NCI-H187 treated with DMSO at 0.1 percent for 48 hours (cell line): ENCODE results near the gene ZXDA.
"Not testable (repeated sequence)": the region's sequence is repeated elsewhere in the genome, so short reads cannot be mapped to it uniquely, and the experiment has no call there.

Experiments used
- DNase-seq: peaks from one replicate; lab custom pipeline; 2025; lab: John Stamatoyannopoulos, UW

Gene ZXDA, protein sequence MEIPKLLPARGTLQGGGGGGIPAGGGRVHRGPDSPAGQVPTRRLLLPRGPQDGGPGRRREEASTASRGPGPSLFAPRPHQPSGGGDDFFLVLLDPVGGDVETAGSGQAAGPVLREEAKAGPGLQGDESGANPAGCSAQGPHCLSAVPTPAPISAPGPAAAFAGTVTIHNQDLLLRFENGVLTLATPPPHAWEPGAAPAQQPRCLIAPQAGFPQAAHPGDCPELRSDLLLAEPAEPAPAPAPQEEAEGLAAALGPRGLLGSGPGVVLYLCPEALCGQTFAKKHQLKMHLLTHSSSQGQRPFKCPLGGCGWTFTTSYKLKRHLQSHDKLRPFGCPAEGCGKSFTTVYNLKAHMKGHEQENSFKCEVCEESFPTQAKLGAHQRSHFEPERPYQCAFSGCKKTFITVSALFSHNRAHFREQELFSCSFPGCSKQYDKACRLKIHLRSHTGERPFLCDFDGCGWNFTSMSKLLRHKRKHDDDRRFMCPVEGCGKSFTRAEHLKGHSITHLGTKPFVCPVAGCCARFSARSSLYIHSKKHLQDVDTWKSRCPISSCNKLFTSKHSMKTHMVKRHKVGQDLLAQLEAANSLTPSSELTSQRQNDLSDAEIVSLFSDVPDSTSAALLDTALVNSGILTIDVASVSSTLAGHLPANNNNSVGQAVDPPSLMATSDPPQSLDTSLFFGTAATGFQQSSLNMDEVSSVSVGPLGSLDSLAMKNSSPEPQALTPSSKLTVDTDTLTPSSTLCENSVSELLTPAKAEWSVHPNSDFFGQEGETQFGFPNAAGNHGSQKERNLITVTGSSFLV

DNA sequence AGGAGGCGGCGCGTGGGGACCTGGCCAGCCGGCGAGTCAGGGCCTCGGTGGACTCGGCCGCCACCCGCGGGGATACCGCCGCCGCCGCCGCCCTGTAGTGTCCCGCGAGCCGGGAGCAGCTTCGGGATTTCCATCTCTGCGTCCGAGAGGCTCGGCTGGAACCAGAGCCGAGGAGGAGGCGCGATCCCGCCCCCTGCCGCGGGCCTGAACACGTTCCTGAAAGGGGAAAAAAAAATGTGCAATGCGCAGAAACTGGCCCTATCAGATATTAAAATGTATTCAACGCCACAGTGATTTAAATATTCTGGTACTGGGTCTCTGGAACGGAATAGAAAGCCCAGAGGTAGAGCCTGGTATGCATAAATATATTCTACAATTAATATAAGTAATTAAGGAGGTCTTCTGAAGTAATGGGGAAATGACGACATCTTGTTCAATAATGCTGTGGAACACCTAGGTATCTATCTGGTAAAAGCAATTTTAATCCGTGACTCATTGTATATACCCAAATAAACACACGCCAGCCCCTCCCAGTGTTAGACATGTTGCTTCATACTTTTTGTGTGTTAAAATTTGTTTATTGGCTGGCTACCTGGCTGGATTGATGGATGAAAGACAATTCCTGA is at the start of gene ZXDA:
Gene ZXDA, minus strand, starts transcription at position 172 of the 626 bp plus-strand sequence. Its CDS starts 38 bp downstream, at position 134.
- DNase-seq = not testable (repeated sequence)

DNA sequence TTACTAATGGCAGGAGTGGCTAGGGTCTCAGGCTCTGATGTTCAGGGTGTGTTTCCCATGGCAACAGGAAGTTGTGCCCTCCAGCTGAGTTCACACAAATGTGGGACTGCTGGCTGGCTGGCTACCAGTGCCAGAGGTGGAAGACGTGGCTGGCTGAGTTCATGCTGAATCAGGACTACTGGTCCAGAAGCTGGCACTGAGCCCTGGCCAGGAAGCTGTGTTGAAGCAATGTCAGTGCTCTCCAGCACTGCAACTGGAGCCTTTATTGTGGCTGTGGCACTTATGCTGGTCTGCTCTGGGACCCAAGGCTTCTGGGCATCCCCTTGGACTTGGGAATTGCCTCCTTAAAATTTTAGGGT is 42.0 kb upstream of the ZXDA start:
- DNase-seq = no peak

DNA sequence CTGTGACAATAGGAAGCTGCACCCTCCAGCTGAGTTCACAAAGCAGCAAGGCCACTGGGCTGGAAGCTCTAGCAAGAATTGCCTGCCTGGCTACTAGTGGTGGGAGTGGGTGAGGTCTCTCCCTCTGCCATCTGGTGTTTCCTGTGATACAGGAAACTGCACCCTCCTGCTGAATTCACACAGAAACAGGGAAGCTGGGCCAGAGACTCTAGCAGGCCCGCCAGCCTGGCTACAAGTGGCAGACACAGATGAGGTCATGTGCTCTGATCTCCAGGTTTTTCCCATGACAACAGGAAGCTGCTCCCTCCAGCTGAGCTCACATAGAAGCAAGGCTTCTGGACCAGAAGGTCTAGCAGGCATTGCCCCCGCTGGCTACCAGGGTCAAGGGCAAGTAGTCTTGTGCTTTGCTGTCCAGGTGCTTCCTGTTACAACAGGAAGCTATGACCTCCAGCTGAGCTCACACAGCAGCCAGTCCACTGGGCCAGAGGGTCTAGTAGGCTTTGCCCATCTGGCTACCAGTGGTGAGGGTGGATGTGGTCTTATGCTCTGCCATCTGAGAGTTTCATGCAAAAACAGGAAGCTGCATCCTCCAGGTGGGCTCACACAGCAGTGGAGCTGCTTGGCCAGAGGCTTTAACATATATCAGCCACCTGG is 41.5 kb upstream of the ZXDA start:
- DNase-seq = no peak

DNA sequence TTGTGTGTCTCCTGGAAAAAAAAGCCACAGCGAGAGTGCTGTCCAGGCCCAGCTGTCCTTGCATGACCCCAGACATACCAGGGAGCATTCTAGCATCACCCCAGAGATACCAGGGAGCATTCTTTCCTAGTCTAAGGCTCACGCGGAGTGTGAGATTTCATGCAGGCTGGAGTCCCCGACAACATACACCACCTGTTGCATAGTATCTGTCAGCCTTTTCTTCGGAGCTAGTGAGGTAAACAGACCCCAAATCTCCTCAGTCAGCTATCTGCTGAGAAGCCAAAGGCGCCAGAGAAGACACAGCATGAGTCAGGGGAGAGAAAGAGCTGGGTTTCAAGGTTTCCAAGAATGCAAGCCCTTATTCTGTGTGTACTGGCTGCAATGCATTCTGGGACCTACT is 23.1 kb upstream of the ZXDA start:
- DNase-seq = no peak

DNA sequence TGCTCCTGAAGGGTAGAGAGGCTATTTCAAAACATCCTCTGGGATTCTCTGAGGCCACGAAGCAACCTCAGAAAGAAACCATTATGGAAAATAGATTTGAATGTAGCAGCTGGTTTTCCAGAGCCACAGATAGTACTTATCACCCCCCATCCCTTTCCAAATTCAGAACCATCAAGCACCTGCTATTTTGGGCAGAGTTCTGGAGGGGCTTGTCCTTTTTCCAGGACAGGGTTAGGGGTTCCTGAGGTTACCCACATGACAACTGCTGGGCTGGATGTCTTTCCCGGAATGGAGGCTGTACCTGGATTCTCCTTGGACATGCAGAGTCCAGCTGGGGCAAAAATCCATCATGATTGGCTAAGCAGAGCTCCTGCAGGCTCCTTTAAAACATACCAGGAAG is 22.0 kb upstream of the ZXDA start:
- DNase-seq = no peak

DNA sequence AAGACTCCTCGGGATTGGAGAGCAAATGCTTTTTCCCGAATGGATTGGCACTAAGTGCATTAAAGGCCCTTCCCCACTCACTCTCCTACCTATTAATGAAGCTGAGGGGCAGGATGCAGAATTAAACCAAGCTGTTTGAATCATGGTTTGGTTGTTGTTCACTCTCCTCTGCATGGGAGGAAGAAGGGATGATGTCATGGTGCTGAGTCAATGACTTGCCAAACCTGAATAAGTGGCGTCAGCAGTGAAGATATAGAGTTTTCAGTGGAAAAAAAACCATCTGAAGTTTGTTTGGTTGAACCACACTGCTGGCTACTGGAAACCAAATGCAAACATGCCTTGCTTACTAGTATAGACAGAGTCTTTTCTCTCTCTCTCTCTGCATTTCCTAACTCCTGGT is 19.8 kb upstream of the ZXDA start:
- DNase-seq = no peak

DNA sequence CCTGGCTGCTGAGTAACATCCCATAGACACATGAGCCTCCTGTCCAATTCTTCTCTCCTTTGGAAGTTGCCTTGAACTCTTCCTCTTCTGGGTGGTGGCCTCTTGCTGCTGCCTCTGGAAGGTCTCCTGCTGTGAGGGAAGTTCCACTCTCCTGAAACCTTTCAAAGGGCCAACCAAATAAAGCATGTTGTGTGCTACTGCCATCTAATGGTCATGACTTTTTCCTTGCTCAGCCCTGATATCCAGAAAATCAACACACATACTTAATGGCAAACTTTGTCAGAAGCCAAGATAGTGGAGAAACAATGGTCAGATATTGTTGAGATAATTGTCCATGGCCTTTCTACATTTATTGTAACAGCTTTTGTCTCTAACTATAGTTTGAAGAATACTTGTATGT is 19.1 kb upstream of the ZXDA start:
- no peak for DNase-seq

DNA sequence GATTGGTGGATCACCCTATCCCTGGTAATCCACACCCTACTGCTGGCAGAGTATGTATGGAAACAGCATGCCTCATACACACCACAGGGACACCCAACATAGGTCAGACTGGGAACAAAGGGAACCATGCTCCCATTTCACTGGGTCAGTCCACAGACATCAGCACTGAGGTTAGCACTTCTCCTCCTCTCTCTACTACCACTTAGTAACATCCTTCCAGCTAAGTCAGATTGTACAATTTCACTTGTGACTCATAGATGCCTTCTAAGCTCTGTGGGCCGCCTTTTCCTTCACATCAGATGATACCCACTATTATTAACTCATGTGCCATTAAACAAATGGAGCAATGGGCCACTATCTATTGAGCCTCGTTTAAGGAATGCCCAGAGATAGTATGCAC is 15.5 kb upstream of the ZXDA start:
- DNase-seq = no peak

DNA sequence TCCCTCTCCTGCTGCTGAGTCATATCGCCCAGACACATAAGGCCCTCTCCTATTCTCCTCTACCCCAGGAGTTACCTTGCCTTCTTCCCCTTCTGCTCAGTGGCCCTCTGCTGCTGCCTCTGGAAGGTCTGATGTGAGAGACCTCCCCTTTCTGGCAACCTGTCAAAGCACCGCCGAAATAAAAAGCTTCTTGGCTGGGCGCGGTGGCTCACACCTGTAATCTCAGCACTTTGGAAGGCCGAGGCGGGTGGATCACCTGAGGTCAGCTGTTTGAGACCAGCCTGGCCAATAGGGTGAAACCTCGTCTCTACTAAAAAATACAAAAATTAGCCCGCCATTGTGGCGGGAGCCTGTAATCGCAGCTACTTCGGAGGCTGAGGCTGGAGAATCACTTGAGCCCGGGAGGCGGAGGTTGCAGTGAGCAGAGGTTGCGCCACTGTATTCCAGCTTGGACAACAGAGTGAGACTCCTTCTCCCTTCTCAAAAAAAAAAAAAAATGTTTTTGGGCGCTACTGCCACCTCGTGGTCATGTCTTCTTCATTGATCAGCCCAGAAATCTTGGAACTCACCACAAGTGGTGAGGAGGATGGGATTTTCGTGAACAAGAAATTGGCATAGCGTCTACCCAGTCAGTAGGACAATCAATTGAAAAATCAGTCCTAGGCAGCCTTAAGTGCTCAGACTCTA is 8.6 kb upstream of the ZXDA start:
- no peak for DNase-seq

DNA sequence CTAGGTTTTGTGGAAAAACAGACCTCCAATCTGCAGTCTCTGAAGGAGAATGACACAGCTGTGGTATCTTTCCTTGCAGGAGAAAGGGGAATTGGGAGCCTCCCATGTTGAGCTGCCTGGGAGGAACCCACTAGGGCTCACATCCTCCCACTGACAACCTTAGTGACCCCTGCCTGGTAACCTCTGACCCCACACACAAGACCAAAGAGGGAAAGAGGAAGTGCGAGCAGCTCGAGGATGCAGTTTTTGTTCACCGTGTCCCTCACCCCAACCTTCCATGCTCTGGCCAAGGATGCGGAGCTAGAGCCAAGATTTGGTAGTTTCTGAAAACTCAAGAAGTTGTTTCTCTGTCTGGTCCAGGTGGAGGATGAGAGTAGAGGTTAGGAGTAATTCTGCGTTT is 5.4 kb upstream of the ZXDA start:
- DNase-seq = no peak

DNA sequence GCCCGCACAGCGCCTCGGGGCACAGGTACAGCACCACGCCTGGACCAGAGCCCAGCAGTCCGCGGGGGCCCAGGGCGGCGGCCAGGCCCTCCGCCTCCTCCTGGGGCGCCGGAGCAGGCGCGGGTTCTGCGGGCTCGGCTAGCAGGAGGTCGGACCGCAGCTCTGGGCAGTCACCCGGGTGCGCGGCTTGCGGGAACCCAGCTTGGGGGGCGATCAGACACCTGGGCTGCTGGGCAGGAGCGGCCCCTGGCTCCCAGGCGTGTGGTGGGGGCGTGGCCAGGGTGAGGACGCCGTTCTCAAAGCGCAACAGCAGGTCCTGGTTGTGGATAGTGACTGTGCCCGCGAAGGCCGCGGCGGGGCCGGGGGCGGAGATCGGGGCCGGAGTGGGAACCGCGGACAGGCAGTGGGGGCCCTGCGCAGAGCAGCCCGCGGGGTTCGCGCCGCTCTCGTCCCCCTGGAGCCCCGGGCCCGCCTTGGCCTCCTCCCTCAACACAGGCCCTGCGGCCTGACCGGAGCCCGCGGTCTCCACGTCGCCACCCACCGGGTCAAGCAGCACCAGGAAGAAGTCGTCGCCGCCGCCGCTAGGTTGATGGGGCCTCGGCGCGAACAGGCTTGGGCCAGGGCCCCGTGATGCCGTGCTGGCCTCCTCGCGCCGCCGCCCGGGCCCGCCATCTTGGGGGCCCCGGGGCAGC is 517 bp downstream of the ZXDA start:
- not testable (repeated sequence) for DNase-seq

DNA sequence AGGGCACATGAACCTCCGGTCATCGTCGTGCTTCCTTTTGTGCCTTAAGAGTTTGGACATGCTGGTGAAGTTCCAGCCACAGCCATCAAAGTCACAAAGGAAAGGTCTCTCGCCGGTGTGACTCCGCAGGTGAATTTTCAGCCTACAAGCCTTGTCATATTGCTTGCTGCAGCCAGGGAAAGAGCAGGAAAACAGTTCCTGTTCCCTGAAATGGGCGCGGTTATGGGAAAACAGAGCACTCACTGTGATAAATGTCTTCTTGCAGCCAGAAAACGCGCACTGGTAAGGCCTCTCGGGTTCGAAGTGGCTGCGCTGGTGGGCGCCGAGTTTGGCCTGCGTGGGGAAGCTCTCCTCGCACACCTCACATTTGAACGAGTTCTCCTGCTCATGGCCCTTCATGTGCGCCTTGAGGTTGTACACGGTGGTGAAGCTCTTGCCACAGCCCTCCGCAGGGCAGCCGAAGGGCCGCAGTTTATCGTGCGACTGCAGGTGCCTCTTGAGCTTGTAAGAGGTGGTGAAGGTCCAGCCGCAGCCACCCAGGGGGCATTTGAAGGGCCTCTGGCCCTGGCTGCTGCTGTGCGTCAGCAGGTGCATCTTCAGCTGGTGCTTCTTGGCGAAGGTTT is 1.2 kb downstream of the ZXDA start:
- DNase-seq = not testable (repeated sequence)

DNA sequence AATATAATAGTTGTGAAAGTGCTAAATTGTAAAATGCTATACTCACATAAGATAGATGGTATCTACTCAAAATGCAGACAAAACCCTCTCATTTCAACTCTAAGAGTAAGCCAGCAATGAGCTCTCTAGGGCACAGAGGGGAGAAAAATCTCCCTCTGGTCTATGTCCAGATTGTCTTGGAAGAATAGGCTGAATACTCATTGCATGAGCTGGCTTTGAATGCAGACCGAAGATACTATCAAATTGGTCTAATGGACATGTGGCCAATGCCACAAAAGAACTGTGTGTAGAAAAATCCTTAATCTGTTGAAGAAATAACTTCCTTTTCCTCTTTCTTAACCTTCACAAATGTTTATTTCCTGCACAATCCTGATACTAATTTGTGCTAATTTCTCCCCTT is 3.5 kb downstream of the ZXDA start:
- DNase-seq = no peak

DNA sequence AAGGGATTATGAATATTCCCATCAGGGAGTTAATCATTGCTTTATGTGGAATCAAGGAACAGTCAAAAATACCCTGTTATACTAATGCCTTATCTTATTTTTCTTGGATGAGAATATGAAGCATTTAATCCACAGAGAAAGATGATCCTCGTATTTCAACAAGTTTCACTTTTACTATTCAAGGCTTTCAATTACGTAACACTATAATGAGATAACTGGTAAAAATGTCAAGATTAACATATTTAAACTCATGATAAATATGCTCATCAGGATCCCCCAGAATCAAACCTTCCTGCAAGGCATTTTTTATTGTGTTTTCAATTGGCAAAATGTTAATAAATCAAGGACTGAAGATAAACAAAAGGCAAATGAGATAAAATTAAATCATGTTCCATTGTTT is 5.1 kb downstream of the ZXDA start:
- no peak for DNase-seq

DNA sequence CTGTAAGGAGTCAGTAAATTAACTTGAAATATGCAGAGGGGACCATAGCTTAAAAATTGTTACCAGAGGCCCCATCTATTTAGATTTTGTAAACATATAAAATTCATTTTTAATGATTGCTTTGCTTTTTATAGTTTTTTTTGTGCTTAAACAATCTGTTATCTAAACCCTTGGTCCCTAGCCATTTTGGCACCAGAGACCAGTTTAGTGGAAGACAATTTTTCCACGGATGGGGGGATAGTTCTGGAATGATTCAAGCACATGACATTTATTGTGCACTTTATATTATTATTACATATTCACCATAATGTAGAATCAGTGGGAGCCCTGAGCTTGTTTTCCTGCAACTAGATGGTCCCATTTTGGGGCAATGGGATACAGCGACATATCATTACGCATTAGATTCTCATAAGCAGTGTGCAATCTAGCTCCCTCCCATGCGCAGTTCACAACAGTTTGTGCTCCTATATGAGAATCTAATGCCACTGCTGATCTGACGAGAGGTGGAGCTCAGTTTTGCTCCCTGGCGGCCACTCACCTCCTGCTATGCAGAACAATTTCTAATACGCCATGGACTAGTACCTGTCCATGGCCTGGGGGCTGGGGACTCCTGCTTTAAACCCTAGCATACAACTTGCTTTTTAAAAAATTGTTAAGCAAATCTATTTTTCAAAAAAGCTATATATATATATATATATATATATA is 5.9 kb downstream of the ZXDA start:
- no peak for DNase-seq

DNA sequence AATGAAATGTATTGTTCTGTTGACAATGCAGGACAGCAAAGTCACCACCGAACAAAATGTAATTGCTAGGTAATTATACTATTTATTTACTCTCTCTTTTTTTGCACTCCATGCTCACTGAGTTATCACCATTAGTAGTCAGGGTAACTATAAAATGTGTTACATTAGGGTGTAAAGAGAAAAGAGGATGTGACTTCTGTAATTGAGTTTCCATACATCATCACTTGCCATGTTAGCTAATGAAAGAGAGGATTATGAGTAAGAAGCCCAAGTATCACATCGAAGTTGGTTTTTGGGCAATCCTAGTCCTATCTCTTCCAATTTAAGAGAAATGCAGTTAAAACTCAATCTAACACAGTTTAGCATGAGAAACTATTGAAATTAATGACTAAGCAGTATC is 7.6 kb downstream of the ZXDA start:
- DNase-seq = no peak

DNA sequence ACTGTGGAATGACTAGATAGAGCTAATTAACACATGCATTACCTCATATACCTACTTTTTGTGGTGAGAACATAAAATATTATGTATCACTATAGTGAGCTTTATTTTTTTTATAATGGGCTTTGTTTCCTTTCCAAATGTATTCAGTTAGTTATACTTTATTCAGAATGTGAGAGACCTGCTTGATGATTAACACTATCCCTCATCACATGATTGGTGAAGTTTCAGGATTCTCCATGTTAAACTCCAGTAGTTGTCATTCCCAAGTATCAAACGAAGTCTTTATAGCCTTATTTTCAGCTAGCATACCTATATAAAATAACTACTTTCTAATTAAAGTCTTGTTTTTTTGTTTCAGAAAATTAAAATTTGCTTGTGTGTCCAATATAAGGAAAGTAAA is 8.8 kb downstream of the ZXDA start:
- DNase-seq = no peak

DNA sequence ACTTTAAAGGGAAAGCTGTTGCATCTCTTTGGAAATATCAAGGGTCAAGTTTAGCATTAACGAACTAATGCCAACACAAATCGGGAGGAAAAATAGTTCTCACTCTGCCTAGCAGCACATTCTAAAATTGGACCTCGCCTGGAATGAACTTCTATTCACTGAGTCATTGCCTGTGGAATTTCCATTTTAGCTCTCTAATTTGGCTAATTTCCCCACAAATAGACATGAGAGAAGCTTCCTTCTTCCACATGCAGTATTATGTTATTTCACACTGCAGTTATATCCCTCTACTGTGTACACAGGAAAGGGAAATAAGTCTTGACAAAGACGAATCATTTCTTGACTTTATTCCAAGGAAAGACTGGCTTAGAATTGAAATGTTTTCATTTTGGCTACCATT is 9.3 kb downstream of the ZXDA start:
- DNase-seq = no peak

DNA sequence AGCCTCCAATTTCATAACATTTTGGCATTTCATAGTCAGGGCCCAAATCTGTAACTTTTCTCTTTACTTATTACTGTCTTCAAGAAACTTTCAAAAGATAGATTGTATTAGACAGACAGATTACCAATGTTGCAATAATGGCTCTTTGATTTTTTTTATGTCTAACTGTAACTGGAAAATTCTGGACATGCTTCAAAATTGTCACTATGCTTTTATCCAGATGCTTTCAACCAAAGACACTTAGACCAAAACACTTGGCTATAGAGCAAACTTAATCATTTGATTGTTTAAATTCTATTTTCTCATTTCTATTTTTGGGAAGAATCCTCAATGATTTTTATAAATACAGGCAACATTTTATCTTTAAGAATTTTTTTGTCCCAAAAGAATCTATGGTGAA is 10.4 kb downstream of the ZXDA start:
- no peak for DNase-seq

DNA sequence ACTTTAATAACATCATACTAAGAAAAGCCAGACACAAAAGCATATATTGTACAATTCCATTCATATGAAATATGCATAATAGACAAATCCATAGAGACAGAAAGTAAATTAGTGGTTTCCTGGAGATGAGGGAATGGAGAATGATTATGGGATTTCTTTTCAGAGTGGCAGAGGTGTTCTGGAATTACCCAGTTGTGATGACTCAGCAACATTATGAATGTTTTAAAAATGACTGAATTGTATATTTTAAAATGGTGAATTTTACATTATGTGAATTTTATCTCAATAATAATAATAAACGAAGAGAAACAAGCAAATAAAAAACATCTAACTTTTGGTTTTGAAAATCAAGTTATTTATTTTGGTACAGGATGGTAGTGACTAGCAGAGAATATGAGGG is 11.2 kb downstream of the ZXDA start:
- DNase-seq = no peak
